ENCODE measurements around the gene OLFM1. TPM values are rescaled to one million over a fixed set of nuclear protein-coding genes. Genes with fewer than 3 reads are reported as not detected.

OLFM1 gene
- total and polyA plus RNA-seq, 2 of the 4 experiments (the other 2 are of a cell fraction) = 0.36 to 0.38 TPM

GRCh38 chr9:135066291-135066690, 21.2 kb upstream of the OLFM1 start:
- ATAC-seq (ENCODE audit: low read depth) (no peak), DNase-seq (no peak)
- no peak for TF ChIP-seq POLR2A (IDR thresholded peaks at IDR 0.05; ENCODE audit: low read depth, low read length)
- no peak for TF ChIP-seq NFE2L2 (IDR thresholded peaks at IDR 0.05; ENCODE audit: low read depth, low read length)
- TF ChIP-seq MXI1 (IDR thresholded peaks at IDR 0.05; ENCODE audit: borderline replicate concordance, low read depth, low read length) = no peak
- TF ChIP-seq CHD1 (IDR thresholded peaks at IDR 0.05; ENCODE audit: low read depth, low read length) = no peak
- no peak for TF ChIP-seq CEBPB (IDR thresholded peaks at IDR 0.05; ENCODE audit: low read depth, low read length)
- TF ChIP-seq MAZ (IDR thresholded peaks at IDR 0.05; ENCODE audit: borderline replicate concordance, low read depth, low read length) = no peak
- TF ChIP-seq BHLHE40 (IDR thresholded peaks at IDR 0.05; ENCODE audit: low read depth, low read length) = no peak
- no peak for TF ChIP-seq RAD21 (IDR thresholded peaks at IDR 0.05; ENCODE audit: low read length)
- TF ChIP-seq CTCF (conservative IDR thresholded peaks at IDR 0.05; ENCODE audit: low read depth, low read length) = no peak
- no peak for TF ChIP-seq USF2 (IDR thresholded peaks at IDR 0.05; ENCODE audit: low read depth, low read length)
- no peak for TF ChIP-seq RFX5 (IDR thresholded peaks at IDR 0.05; ENCODE audit: low read depth, low read length)
- TF ChIP-seq FOS (IDR thresholded peaks at IDR 0.05; ENCODE audit: low read depth, low read length) = no peak
- no peak overlapping the region for H2BK20ac ChIP-seq (ENCODE audit: low read depth, low read length)
- H3K27ac ChIP-seq (ENCODE audit: insufficient read depth, low read length) = no peak overlapping the region
- no peak overlapping the region for H3K23ac ChIP-seq (ENCODE audit: low read depth, low read length)
- whole genome bisulfite sequencing, 2 experiments (ENCODE audit: extremely low coverage in 2 of 2, insufficient read length in 1 of 2) = no CpG with 5 or more reads among the region's 7 CpGs
- H3K4me2 ChIP-seq (ENCODE audit: low read depth, low read length) = no peak overlapping the region
- no peaks in the 10 kb centered on the region for H3K9me1 ChIP-seq (ENCODE audit: insufficient read depth, low read length)
- in situ Hi-C loops (cut with MboI; ENCODE audit: low sequenced_read_pairs) = no loop called here
- H3K14ac ChIP-seq (replicated peaks; ENCODE audit: low read depth, low read length) = no peak overlapping the region
- no peak overlapping the region for H3K4ac ChIP-seq (ENCODE audit: low read depth, low read length)
- no peak overlapping the region for H2BK120ac ChIP-seq (ENCODE audit: low read depth, low read length)
- dilution Hi-C loops (cut with HindIII; ENCODE audit: low sequenced_read_pairs, unreplicated experiment) = no loop called here
- no peak overlapping the region for H3K4me3 ChIP-seq (ENCODE audit: insufficient read depth, low read depth, low read length)
- H4K20me1 ChIP-seq (ENCODE audit: insufficient read depth, low read length) = no peaks in the 10 kb centered on the region
- H3K18ac ChIP-seq (ENCODE audit: low read depth, low read length) = no peak overlapping the region
- POLR2A ChIA-PET (ENCODE audit: unreplicated experiment) = no interaction called here
- no peaks in the 10 kb centered on the region for H3K36me3 ChIP-seq (ENCODE audit: control insufficient read depth, insufficient read depth, low read length)
- no peak overlapping the region for H2AK5ac ChIP-seq (ENCODE audit: low read depth, low read length)
- H3K27me3 ChIP-seq (ENCODE audit: control insufficient read depth, insufficient read depth, low read length) = peaks cover 2% of the 10 kb centered on the region; the same call in 1 of the 2 replicates
- H4K91ac ChIP-seq (ENCODE audit: insufficient read depth, low read depth, low read length) = no peak overlapping the region
- no peak overlapping the region for H2AFZ ChIP-seq (replicated peaks; ENCODE audit: low read length, poor library complexity)
- no peak overlapping the region for H2BK5ac ChIP-seq (ENCODE audit: low read depth, low read length, poor library complexity, severe bottlenecking)
- no peak overlapping the region for H3K9ac ChIP-seq (ENCODE audit: low read depth, low read length)
- no TSS peak for BruUV-seq (replicated peaks)
- intact Hi-C loops (cut with micrococcal nuclease) = no loop called here
- no peak overlapping the region for H4K5ac ChIP-seq (ENCODE audit: low read depth, low read length)
- no peak overlapping the region for H2BK15ac ChIP-seq (ENCODE audit: low read depth, low read length)
- CTCF ChIA-PET = no interaction called here
- no peaks in the 10 kb centered on the region; the same call in 1 of the 2 replicates for H3K9me3 ChIP-seq (ENCODE audit: control insufficient read depth, insufficient read depth, low read length)
- H3K4me1 ChIP-seq (ENCODE audit: control insufficient read depth, insufficient read depth, low read length) = no peaks in the 10 kb centered on the region
- no peak overlapping the region for H4K8ac ChIP-seq (ENCODE audit: low read depth in 2 of 2, low read length in 2 of 2)
- H3K56ac ChIP-seq (ENCODE audit: extremely low read depth, insufficient read depth, low read length) = no peak overlapping the region
- H2AK9ac ChIP-seq (replicated peaks; ENCODE audit: low read depth, low read length, poor library complexity) = no peak overlapping the region
- H3K79me1 ChIP-seq (ENCODE audit: low read depth in 1 of 2, low read length in 2 of 2) = no peaks in the 10 kb centered on the region

All from IMR-90 (cell line).